Fibroblast of the aortic adventitia (primary cell): ENCODE measurements around the gene NOL4L. TPM values are rescaled to one million over a fixed set of nuclear protein-coding genes. Genes with fewer than 3 reads are reported as not detected.
"Not testable (repeated sequence)": the region's sequence is repeated elsewhere in the genome, so short reads cannot be mapped to it uniquely, and the experiment has no call there.

Source experiments
- DNase-seq: peaks from one replicate; pipeline ENCODE4 v3.0.0-alpha.2; 2010; ENCODE audit warnings: low read depth
- H3K4me3 ChIP-seq: 2 replicates; pipeline ENCODE4 v1.5.1; 2011; ENCODE audit warnings: low read depth, mild to moderate bottlenecking, control low read depth, low read length, moderate library complexity
- CTCF ChIP-seq: IDR thresholded peaks from 2 replicates; pipeline ENCODE4 v1.5.1; 2011; ENCODE audit warnings: mild to moderate bottlenecking, low read length, control low read depth, inconsistent platforms; ENCODE audit not compliant: insufficient read depth
- total RNA-seq: library from RNA; depleted of rRNA; stranded (reverse); fragments of >200 nt; gene quantifications from 2 replicates; pipeline ENCODE4 v1.2.3, GENCODE V29; 2012; ENCODE audit warnings: low replicate concordance

Gene NOL4L
- total RNA-seq, 1 donor = 4.5 TPM

GRCh38 chr20:32470025-32470861 is 114.9 kb downstream of the NOL4L start:
- TF ChIP-seq CTCF = peak; percentile 23
- DNase-seq = peak; percentile 50
- H3K4me3 ChIP-seq = no peak overlapping the region

GRCh38 chr20:32468860-32469259 is 116.3 kb downstream of the NOL4L start:
- no peak overlapping the region for H3K4me3 ChIP-seq
- DNase-seq = no peak
- no peak for TF ChIP-seq CTCF

DNA sequence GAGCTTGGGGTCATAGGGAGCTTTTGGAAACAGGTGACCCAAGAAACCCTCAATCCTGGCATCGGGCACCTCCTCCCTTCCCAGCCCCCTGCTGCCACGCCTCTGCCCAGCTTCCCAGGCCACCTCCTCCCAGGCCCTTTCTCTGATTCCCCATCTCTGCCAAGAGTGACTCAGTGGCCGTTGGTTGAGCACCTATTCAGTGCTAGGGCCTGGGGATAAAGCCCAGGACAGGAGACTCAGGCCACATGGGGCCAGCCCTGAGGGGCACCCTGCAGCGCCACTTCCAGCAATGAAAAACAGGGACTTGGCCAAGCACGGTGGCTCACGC is 116.9 kb downstream of the NOL4L start:
- H3K4me3 ChIP-seq = no peak overlapping the region
- DNase-seq = no peak
- no peak for TF ChIP-seq CTCF

- no peak for TF ChIP-seq CTCF
- DNase-seq = no peak
Measured at GRCh38 chr20:32467506-32468312, 117.4 kb downstream of the NOL4L start.

DNA sequence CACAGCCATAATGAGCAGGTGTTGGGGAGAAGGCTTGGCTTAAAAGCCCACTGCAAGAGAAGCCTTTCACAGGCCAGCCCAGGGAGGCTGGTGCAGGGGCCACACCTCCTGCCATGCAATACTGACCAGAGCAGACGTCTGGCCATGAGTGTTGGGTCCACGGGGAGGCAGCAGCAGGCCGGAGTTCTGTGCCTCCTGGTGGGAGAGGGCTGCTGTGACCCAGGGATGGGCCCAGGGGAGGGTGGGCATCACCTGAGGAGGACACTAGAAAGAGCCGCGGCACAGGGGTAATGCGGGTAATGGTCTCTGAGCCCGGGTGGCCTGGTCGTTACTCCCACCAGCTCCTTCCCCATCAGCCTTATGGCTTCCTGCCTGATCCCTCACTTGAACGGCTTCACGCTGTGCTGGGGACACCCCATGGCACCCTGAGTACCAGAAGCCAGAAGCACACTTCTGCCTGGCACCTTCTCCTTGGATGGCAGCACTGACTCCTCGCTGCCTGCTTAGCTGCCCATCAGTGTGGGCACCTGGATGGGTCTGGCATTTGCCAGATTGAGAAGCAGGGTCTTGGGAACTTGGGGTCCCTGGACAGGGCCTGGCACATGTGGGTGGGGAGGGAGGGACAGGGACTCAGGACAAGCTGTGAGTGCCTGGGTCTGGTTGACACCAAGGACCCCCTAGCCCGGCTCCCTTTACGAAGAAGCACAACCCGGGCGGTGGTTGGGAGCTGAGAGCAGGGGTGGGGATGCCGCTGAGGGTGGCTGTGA is 118.2 kb downstream of the NOL4L start:
- no peak for TF ChIP-seq CTCF
- no peak for DNase-seq
- no peak overlapping the region for H3K4me3 ChIP-seq

More at GRCh38 chr20:32467506-32468312, 117.4 kb downstream of the NOL4L start:
- H3K4me3 ChIP-seq = no peak overlapping the region

DNA sequence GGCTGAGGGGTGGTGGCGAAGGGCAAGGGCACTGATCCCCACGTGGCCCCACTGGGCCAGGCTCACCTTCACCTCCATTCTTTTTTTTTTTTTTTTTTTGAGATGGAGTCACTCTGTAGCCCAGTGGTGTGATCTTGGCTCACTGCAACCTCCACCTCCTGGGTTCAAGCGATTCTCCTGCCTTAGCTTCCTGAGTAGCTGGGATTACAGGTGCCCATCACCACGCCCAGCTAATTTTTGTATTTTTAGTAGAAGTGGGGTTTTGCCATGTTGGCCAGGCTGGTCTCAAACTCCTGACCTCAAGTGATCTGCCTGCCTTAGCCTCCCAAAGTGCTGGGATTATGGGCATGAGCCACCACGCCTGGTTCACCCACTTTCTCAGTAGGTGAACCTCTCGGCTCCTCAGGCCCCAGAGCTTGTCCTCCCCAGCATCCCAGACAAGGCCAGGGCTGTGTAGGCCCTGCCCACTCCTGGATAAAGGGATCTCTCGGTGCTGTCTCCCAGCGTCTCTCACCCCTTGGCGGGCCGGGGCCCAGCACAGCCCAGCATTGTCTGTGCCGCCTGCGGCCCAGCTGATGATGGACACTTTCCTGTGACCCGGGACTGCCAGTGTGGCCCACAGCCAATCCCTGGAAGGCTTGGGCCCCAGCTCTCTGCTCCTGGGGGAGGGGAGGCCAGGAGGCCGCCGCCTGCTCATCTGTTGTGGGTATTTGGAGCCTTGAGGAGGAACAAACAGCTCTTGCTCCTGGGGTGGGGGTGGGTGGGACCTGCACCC is 119.0 kb downstream of the NOL4L start:
- DNase-seq, H3K4me3 ChIP-seq: not testable (repeated sequence)
